SK-N-SH (cell line): ENCODE data around the gene STON2. TPM values are rescaled to one million over a fixed set of nuclear protein-coding genes. Genes with fewer than 3 reads are reported as not detected.

Source experiments
- CTCF ChIA-PET: fragments of 300-600, 350-600 bp; formaldehyde crosslinking; extraction: SDS; loops from one replicate; lab custom pipeline; 2021; lab: Yijun Ruan, JAX
- POLR2A ChIA-PET: fragments of 350-600 bp; sonication (Branson Sonifier 250); formaldehyde crosslinking; extraction: SDS; loops from one replicate; lab custom pipeline; 2020; ENCODE audit warnings: antibody characterized with exemption, inconsistent platforms; lab: Yijun Ruan, JAX
- DNase-seq: peaks from one replicate; pipeline ENCODE4 v3.0.0; 2012
- H2AFZ ChIP-seq: fragments of 200-600 bp; sonication (generic); 2 replicates; pipeline ENCODE4 v1.8.1; 2016; ENCODE audit warnings: antibody characterized with exemption, mild to moderate bottlenecking, low read depth
- H3F3A ChIP-seq: fragments of 200-600 bp; sonication (generic); replicated peaks from 2 replicates; pipeline ENCODE3; 2016; ENCODE audit warnings: antibody characterized with exemption, mild to moderate bottlenecking; ENCODE audit not compliant: insufficient read depth
- H3K27ac ChIP-seq, 2 experiments: fragments of 200-500 bp in 1 of 2; fragments of 200-600 bp in 1 of 2; sonication (Bioruptor generic) in 1 of 2; sonication (generic), shearing (Covaris generic) in 1 of 2; 2 replicates each; pipeline versions ENCODE4 v1.5.1 to v1.6.1; 2014 to 2016; ENCODE audit warnings: low read depth in 2 of 2, inconsistent platforms in 1 of 2, low read length in 1 of 2, mild to moderate bottlenecking in 1 of 2, mixed read lengths in 1 of 2
- H3K27me3 ChIP-seq: fragments of 200-600 bp; sonication (generic), shearing (Covaris generic); 2 replicates; pipeline ENCODE4 v1.6.1; 2016; ENCODE audit warnings: mixed run types; ENCODE audit not compliant: insufficient read depth
- H3K36me3 ChIP-seq, 2 experiments: fragments of 200-500 bp in 1 of 2; fragments of 200-600 bp in 1 of 2; sonication (Bioruptor generic) in 1 of 2; sonication (generic) in 1 of 2; replicated peaks in 1 of 2; 2 replicates each; pipeline versions ENCODE3 to v1.5.1; 2014 to 2016; ENCODE audit warnings: low read length in 1 of 2, mild to moderate bottlenecking in 1 of 2; ENCODE audit not compliant: insufficient read depth in 2 of 2, control insufficient read depth in 1 of 2
- H3K4me1 ChIP-seq, 2 experiments: fragments of 200-500 bp in 1 of 2; fragments of 200-600 bp in 1 of 2; sonication (Bioruptor generic) in 1 of 2; sonication (generic), shearing (Covaris generic) in 1 of 2; 2 replicates each; pipeline versions ENCODE4 v1.5.1 to v1.6.1; 2014 to 2016; ENCODE audit warnings: low read depth in 1 of 2, low read length in 1 of 2, mixed run types in 1 of 2; ENCODE audit not compliant: insufficient read depth in 2 of 2, control insufficient read depth in 1 of 2
- H3K4me2 ChIP-seq: fragments of 200-600 bp; sonication (generic), shearing (Covaris generic); 2 replicates; pipeline ENCODE4 v1.6.1; 2017; ENCODE audit warnings: mixed run types
- H3K4me3 ChIP-seq, 2 experiments: fragments of 200-500 bp in 1 of 2; fragments of 200-600 bp in 1 of 2; sonication (Bioruptor generic) in 1 of 2; sonication (generic), shearing (Covaris generic) in 1 of 2; 2 replicates each; pipeline versions ENCODE4 v1.5.1 to v1.8.1; 2014 to 2016; ENCODE audit warnings: low read depth in 2 of 2, inconsistent platforms in 1 of 2, low read length in 1 of 2, mild to moderate bottlenecking in 1 of 2, mixed read lengths in 1 of 2, moderate library complexity in 1 of 2
- H3K79me2 ChIP-seq: fragments of 200-600 bp; sonication (generic); 2 replicates; pipeline ENCODE4 v1.8.1; 2017; ENCODE audit warnings: mild to moderate bottlenecking; ENCODE audit not compliant: insufficient read depth
- H3K9ac ChIP-seq: fragments of 200-600 bp; sonication (generic); 2 replicates; pipeline ENCODE4 v1.6.1; 2017; ENCODE audit warnings: mixed run types
- H3K9me2 ChIP-seq: fragments of 200-600 bp; sonication (generic); 2 replicates; pipeline ENCODE4 v1.6.1; 2017; ENCODE audit warnings: mixed run types
- H3K9me3 ChIP-seq: fragments of 200-600 bp; sonication (generic); 2 replicates; pipeline ENCODE4 v1.6.1; 2017; ENCODE audit warnings: mixed run types, mild to moderate bottlenecking, moderate library complexity
- H4K20me1 ChIP-seq: fragments of 200-600 bp; sonication (generic); 2 replicates; pipeline ENCODE4 v1.6.1; 2017; ENCODE audit warnings: mild to moderate bottlenecking, mixed run types; ENCODE audit not compliant: insufficient read depth
- ELF1 ChIP-seq: IDR thresholded peaks from 2 replicates; pipeline ENCODE4 v1.4.0; 2012
- EZH2phosphoT487 ChIP-seq: fragments of 200-600 bp; sonication (generic); IDR thresholded peaks from 2 replicates; pipeline ENCODE4 v1.6.1; 2017; ENCODE audit warnings: low read depth, mixed run types, mild to moderate bottlenecking, antibody characterized with exemption, moderate library complexity, borderline replicate concordance
- FOXJ3 ChIP-seq: sonication (generic); formaldehyde crosslinking; IDR thresholded peaks from 2 replicates; pipeline ENCODE4 v1.5.1; 2020; ENCODE audit warnings: mild to moderate bottlenecking, missing genetic modification reagents
- FOXM1 ChIP-seq: IDR thresholded peaks from 2 replicates; pipeline ENCODE4 v1.4.0; 2012; ENCODE audit warnings: low read depth, mild to moderate bottlenecking
- GABPA ChIP-seq: IDR thresholded peaks from 2 replicates; pipeline ENCODE4 v1.4.0; 2012; ENCODE audit warnings: low read depth, mild to moderate bottlenecking
- REST ChIP-seq: IDR thresholded peaks from 2 replicates; pipeline ENCODE4 v1.6.1; 2012; ENCODE audit warnings: mild to moderate bottlenecking, low read depth, low read length, moderate library complexity
- RFX5 ChIP-seq: IDR thresholded peaks from 2 replicates; pipeline ENCODE4 v1.6.1; 2012; ENCODE audit warnings: mild to moderate bottlenecking, improper control_type of control experiment, low read length
- TCF12 ChIP-seq: IDR thresholded peaks from 2 replicates; pipeline ENCODE4 v1.4.0; 2012
- USF2 ChIP-seq: fragments of 150-350 bp; IDR thresholded peaks from 2 replicates; pipeline ENCODE4 v1.6.1; 2017; ENCODE audit warnings: antibody characterized with exemption, low read length, low read depth, borderline replicate concordance
- ZBTB33 ChIP-seq: IDR thresholded peaks from 2 replicates; pipeline ENCODE4 v1.4.0; 2012; ENCODE audit warnings: low read depth, borderline replicate concordance
- WGBS: methylation state at CpG from one replicate; pipeline ENCODE4 v1.1.6; 2017; ENCODE audit warnings: low lambda C conversion rate; 5-methylcytosine and 5-hydroxymethylcytosine counted together
- polyA plus RNA-seq, 3 experiments: library from polyadenylated mRNA; depleted of rRNA; stranded (reverse); fragments of >200 nt; gene quantifications; 2 replicates each; pipeline ENCODE4 v1.2.3, GENCODE V29; 2012

The STON2 gene
- polyA plus RNA-seq, 1 of the 3 experiments (the other 2 are of a cell fraction), result not detected

GRCh38 chr14:81398196-81398891 is 1.8 kb downstream of the STON2 start:
- Histone ChIP-seq H3F3A (no peaks in the 10 kb centered on the region), H4K20me1 (no peaks in the 10 kb centered on the region), H3K9me3 (no peaks in the 10 kb centered on the region), H2AFZ (no peak overlapping the region), H3K27ac (no peak overlapping the region), H3K9me2 (no peaks in the 10 kb centered on the region), H3K36me3 (no peaks in the 10 kb centered on the region), H3K4me3 (no peak overlapping the region), H3K4me2 (no peak overlapping the region), H3K9ac (no peak overlapping the region), H3K4me1 (peaks cover 0 to 5% of the 10 kb centered on the region in 2 experiments; a peak in 1 of 4 replicates), H3K27me3 (no peaks in the 10 kb centered on the region), H3K79me2 (no peaks in the 10 kb centered on the region)
- ChIA-PET POLR2A (no interaction called here), CTCF (no interaction called here)
- no peak for DNase-seq
- no peak for TF ChIP-seq RFX5
- TF ChIP-seq FOXJ3 (CRISPR knock-in tag), result no peak
- no peak for TF ChIP-seq FOXM1
- TF ChIP-seq EZH2phosphoT487, result no peak
- no peak for TF ChIP-seq REST
- no peak for TF ChIP-seq ELF1
- no peak for TF ChIP-seq USF2
- no peak for TF ChIP-seq ZBTB33
- TF ChIP-seq TCF12, result no peak
- TF ChIP-seq GABPA, result no peak
- 47% methylated on average over 6 of the region's 6 CpGs for WGBS
